Osteoblast (primary cell): ENCODE data around the gene CFAP53. TPM values are rescaled to one million over a fixed set of nuclear protein-coding genes. Genes with fewer than 3 reads are reported as not detected.

ENCODE experiments used
- DNase-seq: peaks from one replicate; pipeline ENCODE4 v3.0.0; 2011; ENCODE audit warnings: low spot score, mixed read lengths; ENCODE audit not compliant: insufficient read length; ENCODE audit errors: missing footprints
- H2AFZ ChIP-seq: 2 replicates; pipeline ENCODE4 v1.6.0; 2011; ENCODE audit warnings: mild to moderate bottlenecking, low read length
- H3K27ac ChIP-seq: 2 replicates; pipeline ENCODE4 v1.5.1; 2011; ENCODE audit warnings: mild to moderate bottlenecking, low read depth, low read length, moderate library complexity
- H3K27me3 ChIP-seq: 2 replicates; pipeline ENCODE4 v1.6.0; 2012; ENCODE audit warnings: mild to moderate bottlenecking, control low read depth, inconsistent platforms, low read length, moderate library complexity; ENCODE audit not compliant: insufficient read depth
- H3K36me3 ChIP-seq: 2 replicates; pipeline ENCODE4 v1.5.1; 2011; ENCODE audit warnings: mild to moderate bottlenecking, low read length, control low read depth, moderate library complexity; ENCODE audit not compliant: insufficient read depth
- H3K4me1 ChIP-seq: 2 replicates; pipeline ENCODE4 v1.5.1; 2011; ENCODE audit warnings: mild to moderate bottlenecking, low read length, control low read depth, moderate library complexity; ENCODE audit not compliant: insufficient read depth
- H3K4me2 ChIP-seq: 2 replicates; pipeline ENCODE4 v1.6.0; 2011; ENCODE audit warnings: mild to moderate bottlenecking, low read length; ENCODE audit not compliant: insufficient read depth
- H3K4me3 ChIP-seq: fragments of 200-600 bp; sonication (generic); 3 replicates; pipeline ENCODE4 v1.5.1; 2012; ENCODE audit warnings: mild to moderate bottlenecking, low read length, inconsistent platforms; ENCODE audit not compliant: insufficient read depth
- H3K79me2 ChIP-seq: 2 replicates; pipeline ENCODE4 v1.6.0; 2012; ENCODE audit warnings: mild to moderate bottlenecking, low read length, control low read depth, inconsistent platforms; ENCODE audit not compliant: insufficient read depth
- H3K9me3 ChIP-seq: 2 replicates; pipeline ENCODE4 v1.5.1; 2011; ENCODE audit warnings: low read depth, low read length, control low read depth
- H4K20me1 ChIP-seq: 2 replicates; pipeline ENCODE4 v1.6.0; 2012; ENCODE audit warnings: mild to moderate bottlenecking, low read length, control low read depth; ENCODE audit not compliant: insufficient read depth
- total RNA-seq: library from RNA; depleted of rRNA; stranded (reverse); fragments of >200 nt; gene quantifications from 2 replicates; pipeline ENCODE4 v1.2.3, GENCODE V29; 2012
- TF ChIP-seq, protein P1 (sequence below): IDR thresholded peaks from 2 replicates; pipeline ENCODE4 v1.5.1; 2011; ENCODE audit warnings: mild to moderate bottlenecking, low read depth, low read length, moderate library complexity; ENCODE audit errors: extremely low read depth

The CFAP53 gene
- total RNA-seq, 1 donor = 0.36 TPM

DNA sequence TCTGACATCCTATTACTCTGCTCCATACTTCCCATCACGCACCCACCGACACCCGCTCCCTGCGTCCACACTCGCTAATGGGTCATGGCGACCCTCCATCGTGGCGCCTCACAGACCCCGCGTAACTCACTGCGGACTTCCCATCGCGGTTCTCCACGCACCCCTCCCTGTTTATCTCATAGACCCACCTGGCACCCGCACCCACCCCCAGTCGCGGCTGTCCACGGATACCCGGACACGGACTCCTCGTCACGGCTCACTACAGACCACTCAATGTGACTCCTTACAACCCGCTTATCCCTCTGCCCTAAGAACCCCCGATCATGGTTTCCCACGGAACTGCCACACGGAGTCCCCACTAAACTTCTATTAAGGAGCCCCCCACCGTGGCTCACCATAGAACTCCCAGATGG lies 20.7 kb upstream of the CFAP53 start:
- no peak for DNase-seq
- TF ChIP-seq, protein P1, sequence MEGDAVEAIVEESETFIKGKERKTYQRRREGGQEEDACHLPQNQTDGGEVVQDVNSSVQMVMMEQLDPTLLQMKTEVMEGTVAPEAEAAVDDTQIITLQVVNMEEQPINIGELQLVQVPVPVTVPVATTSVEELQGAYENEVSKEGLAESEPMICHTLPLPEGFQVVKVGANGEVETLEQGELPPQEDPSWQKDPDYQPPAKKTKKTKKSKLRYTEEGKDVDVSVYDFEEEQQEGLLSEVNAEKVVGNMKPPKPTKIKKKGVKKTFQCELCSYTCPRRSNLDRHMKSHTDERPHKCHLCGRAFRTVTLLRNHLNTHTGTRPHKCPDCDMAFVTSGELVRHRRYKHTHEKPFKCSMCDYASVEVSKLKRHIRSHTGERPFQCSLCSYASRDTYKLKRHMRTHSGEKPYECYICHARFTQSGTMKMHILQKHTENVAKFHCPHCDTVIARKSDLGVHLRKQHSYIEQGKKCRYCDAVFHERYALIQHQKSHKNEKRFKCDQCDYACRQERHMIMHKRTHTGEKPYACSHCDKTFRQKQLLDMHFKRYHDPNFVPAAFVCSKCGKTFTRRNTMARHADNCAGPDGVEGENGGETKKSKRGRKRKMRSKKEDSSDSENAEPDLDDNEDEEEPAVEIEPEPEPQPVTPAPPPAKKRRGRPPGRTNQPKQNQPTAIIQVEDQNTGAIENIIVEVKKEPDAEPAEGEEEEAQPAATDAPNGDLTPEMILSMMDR = no peak
- H2AFZ ChIP-seq = peak overlapping the region; percentile 100
- H3K9me3 ChIP-seq = no peaks in the 10 kb centered on the region
- peaks cover 26% of the 10 kb centered on the region for H3K36me3 ChIP-seq
- H3K4me3 ChIP-seq = peak overlapping the region; percentile 97
- peaks cover 6% of the 10 kb centered on the region for H3K27me3 ChIP-seq
- peak overlapping the region; percentile 99 for H3K4me2 ChIP-seq
- peaks cover 5% of the 10 kb centered on the region for H3K4me1 ChIP-seq
- peak overlapping the region; percentile 50 for H3K27ac ChIP-seq
- H3K79me2 ChIP-seq = peaks cover 18% of the 10 kb centered on the region
- H4K20me1 ChIP-seq = no peaks in the 10 kb centered on the region

DNA sequence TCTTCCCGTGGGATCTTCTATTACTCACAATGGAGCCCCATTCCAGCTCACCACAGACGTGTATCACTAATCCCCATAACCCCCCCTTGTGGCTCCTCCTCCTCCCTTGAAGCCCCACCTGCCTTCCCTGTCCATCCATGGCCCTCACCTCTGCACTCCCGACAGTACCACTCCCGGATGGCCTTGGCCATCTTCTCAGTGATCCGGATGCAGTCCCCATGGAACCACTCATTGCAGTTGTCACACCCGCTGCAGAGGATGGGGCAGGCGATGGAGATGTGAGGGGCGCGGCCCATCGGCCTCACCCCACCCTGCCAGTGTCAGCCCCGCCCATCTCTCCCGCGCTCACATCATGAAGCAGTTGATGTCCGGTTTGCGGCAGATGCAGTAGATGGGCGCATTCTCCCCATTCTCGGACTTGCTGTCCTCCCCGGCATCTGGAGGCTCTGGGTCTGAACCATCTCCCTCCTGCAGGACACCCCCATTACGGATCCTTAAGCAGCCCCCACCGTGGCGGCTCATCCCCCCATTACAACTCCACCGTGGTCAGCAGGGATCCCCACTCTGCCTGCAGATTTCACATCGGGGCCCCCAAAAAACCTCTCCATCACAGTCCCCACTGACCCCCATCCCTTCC lies 20.2 kb upstream of the CFAP53 start:
- peak overlapping the region; percentile 100 for H2AFZ ChIP-seq

DNA sequence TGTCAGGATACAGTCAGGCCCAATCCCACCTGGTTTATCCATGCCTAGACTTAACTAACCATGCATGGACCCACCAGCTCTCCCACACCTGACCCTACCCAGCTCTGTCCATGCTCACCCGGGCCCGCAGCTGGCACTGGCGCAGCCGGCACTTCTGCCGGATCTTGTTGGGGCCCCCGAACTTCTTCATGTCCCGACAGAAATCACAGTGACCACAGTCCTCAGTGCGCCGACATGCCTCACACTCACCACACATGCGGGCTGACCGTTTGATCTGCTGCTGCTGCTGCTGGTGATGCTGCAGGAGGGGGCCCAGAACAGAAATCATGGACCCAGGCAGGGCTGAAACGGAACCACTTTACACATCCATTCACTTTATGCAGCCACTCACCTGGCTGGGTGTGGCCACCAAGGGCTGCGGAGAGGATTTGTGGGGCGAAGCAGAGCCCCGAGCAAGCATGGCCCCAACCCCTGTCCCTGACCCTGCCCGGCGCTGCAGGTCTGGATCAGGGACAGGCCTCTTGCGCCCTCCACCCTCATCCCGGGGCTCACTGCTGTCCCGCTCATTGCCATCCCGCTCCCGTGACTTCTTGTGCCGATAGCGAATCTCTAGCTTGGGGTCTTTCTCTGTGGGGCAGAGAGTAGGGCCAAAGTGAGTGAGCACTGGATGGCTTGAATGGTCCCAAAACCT lies 19.5 kb upstream of the CFAP53 start:
- TF ChIP-seq, protein P1 = no peak
- Histone ChIP-seq H3K27ac (peak overlapping the region; percentile 8), H3K9me3 (no peaks in the 10 kb centered on the region), H3K4me2 (peak overlapping the region; percentile 99), H2AFZ (no peak overlapping the region), H3K4me3 (no peak overlapping the region), H3K4me1 (peaks cover 8% of the 10 kb centered on the region), H3K36me3 (peaks cover 26% of the 10 kb centered on the region), H3K79me2 (peaks cover 27% of the 10 kb centered on the region), H3K27me3 (peaks cover under 1% of the 10 kb centered on the region), H4K20me1 (no peaks in the 10 kb centered on the region)
- DNase-seq = no peak

More for the DNA sequence above, 20.2 kb upstream of the CFAP53 start:
- Histone ChIP-seq H3K36me3 (peaks cover 26% of the 10 kb centered on the region), H3K9me3 (no peaks in the 10 kb centered on the region), H3K4me3 (peak overlapping the region; percentile 97), H3K27ac (peak overlapping the region; percentile 50), H3K4me2 (peak overlapping the region; percentile 99), H3K79me2 (peaks cover 22% of the 10 kb centered on the region), H3K4me1 (peaks cover 8% of the 10 kb centered on the region), H4K20me1 (no peaks in the 10 kb centered on the region), H3K27me3 (peaks cover 6% of the 10 kb centered on the region)
- TF ChIP-seq, protein P1 = no peak
- DNase-seq = peak; percentile 88

DNA sequence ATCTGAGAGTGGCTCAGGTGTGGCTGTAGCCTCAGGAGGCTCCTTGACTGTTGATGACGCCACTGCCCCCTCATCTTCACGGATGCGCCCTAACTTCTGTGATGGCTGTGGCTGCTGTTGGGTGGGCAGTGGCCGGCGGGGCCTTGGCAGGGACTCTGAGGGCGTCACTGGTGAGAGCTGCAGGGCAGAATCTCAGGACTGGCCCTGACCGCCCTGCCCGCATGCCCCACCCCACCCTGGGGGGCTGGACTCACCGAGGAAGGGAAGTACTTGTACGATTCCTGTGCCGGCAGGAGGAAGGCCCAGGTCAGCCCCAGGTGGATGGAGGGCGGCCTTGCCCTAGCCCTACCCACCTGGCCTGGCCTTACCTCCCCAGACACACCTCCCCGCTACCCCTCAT lies 18.8 kb upstream of the CFAP53 start:
- H3K4me2 ChIP-seq = no peak overlapping the region
- peaks cover 14% of the 10 kb centered on the region for H3K4me1 ChIP-seq
- no peak overlapping the region for H3K4me3 ChIP-seq
- TF ChIP-seq, protein P1 = no peak
- H3K36me3 ChIP-seq = peaks cover 26% of the 10 kb centered on the region
- no peaks in the 10 kb centered on the region for H3K27me3 ChIP-seq
- no peaks in the 10 kb centered on the region for H3K9me3 ChIP-seq
- H3K27ac ChIP-seq = no peak overlapping the region
- peaks cover 34% of the 10 kb centered on the region for H3K79me2 ChIP-seq
- no peak overlapping the region for H2AFZ ChIP-seq
- H4K20me1 ChIP-seq = peaks cover 5% of the 10 kb centered on the region
- DNase-seq = no peak
